Subcutaneous adipose tissue (tissue), 4 donors: ENCODE results near the gene WIF1. TPM values are rescaled to one million over a fixed set of nuclear protein-coding genes. Genes with fewer than 3 reads are reported as not detected.

ENCODE experiments used
- total RNA-seq, 4 donors: library from RNA; depleted of rRNA; stranded (reverse); fragments of >200 nt; gene quantifications; one replicate each; pipeline ENCODE4 v1.1.0, GENCODE V29; 2016
- TF ChIP-seq, protein P1 (sequence below): fragments of 450-650 bp; IDR thresholded peaks from one replicate; pipeline ENCODE4 v1.5.1; 2016; ENCODE audit warnings: low read depth, mild to moderate bottlenecking, control low read depth, antibody characterized with exemption, moderate library complexity

The WIF1 gene
- total RNA-seq, 4 donors from 2014 or later = not detected

DNA sequence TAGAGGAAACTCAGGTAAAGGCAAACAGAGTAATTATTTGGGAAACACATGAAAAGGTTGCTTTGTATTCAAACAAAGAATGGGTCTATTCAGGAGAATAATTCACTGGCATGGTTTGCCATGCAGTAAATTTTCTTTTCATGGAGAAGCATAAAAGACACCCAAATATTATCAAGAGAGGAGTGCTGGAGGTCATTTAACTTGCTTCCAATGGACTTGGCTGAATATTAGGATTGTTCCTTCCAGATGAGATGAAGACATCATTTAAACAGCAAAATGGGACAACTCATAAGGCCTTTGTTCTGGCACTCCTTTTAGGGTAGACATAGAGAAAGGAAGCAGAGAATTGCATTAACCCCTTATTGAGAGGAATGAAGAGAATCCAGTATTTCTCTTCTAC lies 38.7 kb downstream of the WIF1 start:
- TF ChIP-seq, protein P1, sequence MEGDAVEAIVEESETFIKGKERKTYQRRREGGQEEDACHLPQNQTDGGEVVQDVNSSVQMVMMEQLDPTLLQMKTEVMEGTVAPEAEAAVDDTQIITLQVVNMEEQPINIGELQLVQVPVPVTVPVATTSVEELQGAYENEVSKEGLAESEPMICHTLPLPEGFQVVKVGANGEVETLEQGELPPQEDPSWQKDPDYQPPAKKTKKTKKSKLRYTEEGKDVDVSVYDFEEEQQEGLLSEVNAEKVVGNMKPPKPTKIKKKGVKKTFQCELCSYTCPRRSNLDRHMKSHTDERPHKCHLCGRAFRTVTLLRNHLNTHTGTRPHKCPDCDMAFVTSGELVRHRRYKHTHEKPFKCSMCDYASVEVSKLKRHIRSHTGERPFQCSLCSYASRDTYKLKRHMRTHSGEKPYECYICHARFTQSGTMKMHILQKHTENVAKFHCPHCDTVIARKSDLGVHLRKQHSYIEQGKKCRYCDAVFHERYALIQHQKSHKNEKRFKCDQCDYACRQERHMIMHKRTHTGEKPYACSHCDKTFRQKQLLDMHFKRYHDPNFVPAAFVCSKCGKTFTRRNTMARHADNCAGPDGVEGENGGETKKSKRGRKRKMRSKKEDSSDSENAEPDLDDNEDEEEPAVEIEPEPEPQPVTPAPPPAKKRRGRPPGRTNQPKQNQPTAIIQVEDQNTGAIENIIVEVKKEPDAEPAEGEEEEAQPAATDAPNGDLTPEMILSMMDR = no peak

DNA sequence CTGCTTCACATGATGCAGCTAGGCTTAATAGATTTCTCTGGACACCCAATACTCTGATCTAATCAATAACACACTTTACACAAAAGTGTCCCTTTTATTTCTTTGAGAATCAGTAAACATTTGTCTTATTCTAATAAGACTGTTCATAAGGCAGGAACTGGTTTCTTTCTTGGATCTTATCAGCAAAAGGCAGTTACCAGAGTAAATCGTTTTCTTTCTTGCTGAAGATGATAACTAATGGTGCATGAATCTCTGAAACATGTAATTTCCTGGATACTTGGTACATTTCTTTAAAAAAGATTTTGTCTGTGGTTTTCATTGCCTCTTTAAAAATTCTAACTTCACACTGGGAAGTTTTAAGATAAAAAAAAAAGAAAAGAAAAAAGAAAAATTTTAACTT lies 39.6 kb downstream of the WIF1 start:
- TF ChIP-seq, protein P1 = no peak

GRCh38 chr12:65074932-65075331 lies 46.2 kb downstream of the WIF1 start:
- TF ChIP-seq, protein P1 = no peak

DNA sequence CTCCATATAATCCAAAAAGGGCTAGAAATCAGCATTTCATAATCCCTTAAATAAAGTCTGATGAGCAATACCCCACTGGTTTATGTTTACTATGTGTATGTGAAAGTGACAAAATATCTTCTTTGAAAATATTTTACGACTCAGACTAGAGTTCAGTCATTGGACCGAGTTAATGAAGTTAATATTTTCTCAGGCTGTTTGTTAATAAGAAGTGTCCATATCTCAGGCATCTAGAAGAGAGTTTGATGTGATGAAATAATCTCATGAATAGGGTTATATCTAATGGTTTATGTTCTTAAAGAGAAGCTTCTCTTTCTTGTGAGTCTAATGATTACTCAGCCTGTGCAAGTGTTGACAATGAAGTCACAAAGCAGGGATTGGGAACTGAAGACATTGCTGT lies 51.8 kb downstream of the WIF1 start:
- TF ChIP-seq, protein P1 = no peak

DNA sequence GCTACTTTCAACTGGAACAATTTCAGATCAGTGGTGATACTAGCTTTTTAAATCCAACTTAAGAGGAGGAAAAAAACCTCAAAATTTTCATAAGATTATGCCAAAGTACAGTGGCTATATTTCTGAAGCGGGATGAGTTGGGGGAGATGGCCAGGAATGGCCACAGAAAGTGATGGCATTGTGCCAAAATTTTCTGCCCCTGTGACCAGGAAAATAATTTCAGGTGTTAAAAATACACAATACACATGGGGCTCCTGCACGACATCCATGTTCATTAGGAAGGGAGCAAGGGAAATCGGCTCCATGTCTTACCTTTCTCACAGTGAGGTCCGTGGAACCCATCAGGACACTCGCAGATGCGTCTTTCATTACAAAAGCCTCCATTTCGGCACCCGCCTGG lies 53.7 kb downstream of the WIF1 start:
- TF ChIP-seq, protein P1 = no peak

DNA sequence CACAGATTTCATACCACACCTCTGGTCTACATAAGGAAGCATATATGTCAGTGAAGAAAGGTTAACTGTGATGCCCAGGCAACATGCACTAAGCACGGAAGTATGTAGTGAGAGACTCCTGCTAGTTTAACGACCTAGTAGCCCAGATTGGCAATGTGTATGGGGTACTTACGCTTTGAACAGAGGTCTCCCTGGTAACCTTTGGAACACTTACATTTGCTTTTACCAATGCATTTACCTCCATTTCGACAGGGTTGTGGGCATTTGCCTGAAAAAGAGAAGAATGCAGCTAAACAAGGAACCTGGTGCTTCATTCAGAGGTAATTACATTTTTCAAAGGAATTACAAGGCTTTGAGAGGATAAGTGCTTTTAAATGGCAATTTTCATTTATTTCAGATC lies 65.2 kb downstream of the WIF1 start:
- TF ChIP-seq, protein P1 = no peak

DNA sequence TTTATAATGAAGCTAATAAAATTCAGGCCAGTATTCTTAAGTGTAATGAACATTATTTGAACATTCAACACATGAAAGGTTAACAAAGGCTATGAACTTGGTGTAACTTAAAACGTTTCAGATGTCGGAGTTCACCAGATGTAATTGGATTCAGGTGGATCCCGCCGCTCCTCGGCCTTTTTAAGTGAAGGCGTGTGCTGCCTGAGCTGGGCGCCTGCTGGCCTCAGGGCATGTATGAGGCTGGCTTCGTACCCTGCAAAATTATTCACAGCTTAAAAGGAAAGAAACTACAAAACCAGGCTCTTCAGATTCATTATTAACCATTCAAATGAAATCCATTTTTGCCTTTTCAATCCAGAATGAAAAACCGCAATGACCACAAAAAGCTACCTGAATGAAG lies 69.9 kb downstream of the WIF1 start:
- TF ChIP-seq, protein P1 = no peak

GRCh38 chr12:65045269-65045668 lies 75.8 kb downstream of the WIF1 start:
- TF ChIP-seq, protein P1 = no peak
